ENCODE results near the gene TMEM132E. TPM values are rescaled to one million over a fixed set of nuclear protein-coding genes. Genes with fewer than 3 reads are reported as not detected.

Gene TMEM132E
- total and polyA plus RNA-seq, 2 experiments from 2014 or later: 0.11 TPM; not detected in 1

DNA sequence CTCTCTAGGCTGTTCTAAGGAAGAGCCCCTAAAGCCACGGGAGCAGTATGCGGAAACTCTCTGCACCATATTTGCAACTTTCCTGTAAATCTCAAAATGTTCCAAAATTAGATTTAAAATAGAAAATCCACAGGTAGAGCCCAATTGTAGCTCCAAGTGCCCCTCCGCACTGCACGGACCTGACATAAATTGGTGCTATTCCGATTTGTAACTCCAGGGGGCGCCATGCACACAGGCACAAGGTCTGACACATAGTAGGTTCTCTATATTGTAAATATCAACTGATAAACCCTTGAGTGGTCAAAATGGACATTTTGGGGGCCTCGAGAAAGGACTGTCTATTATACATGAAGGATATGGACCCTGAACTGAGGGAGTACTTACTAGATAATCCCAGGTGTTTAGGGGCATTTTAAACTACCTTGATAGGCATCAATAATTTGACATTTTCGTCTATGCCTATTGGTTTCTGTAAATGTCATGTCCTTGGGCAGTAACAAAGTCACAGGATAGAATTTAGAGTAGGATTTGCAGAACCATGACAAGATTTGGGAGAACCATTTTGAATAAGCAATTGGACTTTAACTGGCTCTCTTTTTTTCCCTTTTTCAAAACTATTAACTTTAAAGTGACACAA is 36.6 kb upstream of the TMEM132E start:
- in situ Hi-C loops (cut with MboI): loop anchor here (25.0 kb wide), 1 partner anchor 569 kb away; the partner anchor contains the start of genes FNDC8 and RAD51D
- Histone ChIP-seq H4K20me1 (ENCODE audit: insufficient read depth) (no peaks in the 10 kb centered on the region), H3K4me2 (ENCODE audit: unreplicated experiment) (no peak overlapping the region), H3K27me3 (replicated peaks; ENCODE audit: insufficient read depth) (peaks cover 15% of the 10 kb centered on the region), H2AFZ (no peak overlapping the region), H3K27ac (no peak overlapping the region), H3K9me3 (ENCODE audit: low read depth) (no peaks in the 10 kb centered on the region), H3K9ac (no peak overlapping the region), H3K79me2 (ENCODE audit: insufficient read depth) (no peaks in the 10 kb centered on the region), H3K36me3 (ENCODE audit: low read depth) (no peaks in the 10 kb centered on the region), H3K4me1 (ENCODE audit: insufficient read depth) (no peaks in the 10 kb centered on the region), H3K4me3 (no peak overlapping the region), H3K9me2 (ENCODE audit: insufficient read depth) (no peaks in the 10 kb centered on the region), H3F3A (ENCODE audit: insufficient read depth) (no peaks in the 10 kb centered on the region)
- WGBS, 2 experiments (ENCODE audit: low coverage in 1 of 2, low lambda C conversion rate in 2 of 2, missing lambda C conversion rate in 2 of 2): 8 to 9% methylated on average over 8 of the region's 8 CpGs
- no peak for TF ChIP-seq EZH2 (IDR thresholded peaks at IDR 0.05; ENCODE audit: insufficient read depth, poor library complexity, severe bottlenecking)
- TF ChIP-seq EZH2phosphoT487 (IDR thresholded peaks at IDR 0.05; ENCODE audit: insufficient read depth, low read depth): no peak
- peak; percentile 23 for DNase-seq

- no peaks in the 10 kb centered on the region for H3K79me2 ChIP-seq (ENCODE audit: insufficient read depth)
- H3K9ac ChIP-seq: no peak overlapping the region
- H2AFZ ChIP-seq: no peak overlapping the region
- no peaks in the 10 kb centered on the region for H3K4me1 ChIP-seq (ENCODE audit: insufficient read depth)
- TF ChIP-seq EZH2phosphoT487 (IDR thresholded peaks at IDR 0.05; ENCODE audit: insufficient read depth, low read depth) (no peak), EZH2 (IDR thresholded peaks at IDR 0.05; ENCODE audit: insufficient read depth, poor library complexity, severe bottlenecking) (no peak)
- H3K4me2 ChIP-seq (ENCODE audit: unreplicated experiment): no peak overlapping the region
- no peaks in the 10 kb centered on the region for H4K20me1 ChIP-seq (ENCODE audit: insufficient read depth)
- no peaks in the 10 kb centered on the region for H3K9me2 ChIP-seq (ENCODE audit: insufficient read depth)
- H3K27me3 ChIP-seq (replicated peaks; ENCODE audit: insufficient read depth): peaks cover 17% of the 10 kb centered on the region
- in situ Hi-C loops (cut with MboI): loop anchor here (25.0 kb wide), 1 partner anchor 565 kb away; the partner anchor contains the start of genes FNDC8 and RAD51D
- H3K4me3 ChIP-seq: no peak overlapping the region
- H3K9me3 ChIP-seq (ENCODE audit: low read depth): no peaks in the 10 kb centered on the region
- no peaks in the 10 kb centered on the region for H3F3A ChIP-seq (ENCODE audit: insufficient read depth)
- H3K36me3 ChIP-seq (ENCODE audit: low read depth): no peaks in the 10 kb centered on the region
- DNase-seq: no peak
- WGBS, 2 experiments (ENCODE audit: low coverage in 1 of 2, low lambda C conversion rate in 2 of 2, missing lambda C conversion rate in 2 of 2): 21 to 27% methylated on average over 3 of the region's 3 CpGs
- H3K27ac ChIP-seq: no peak overlapping the region
These were observed 31.8 kb upstream of the TMEM132E start for GRCh38 chr17:34547453-34548063.

DNA sequence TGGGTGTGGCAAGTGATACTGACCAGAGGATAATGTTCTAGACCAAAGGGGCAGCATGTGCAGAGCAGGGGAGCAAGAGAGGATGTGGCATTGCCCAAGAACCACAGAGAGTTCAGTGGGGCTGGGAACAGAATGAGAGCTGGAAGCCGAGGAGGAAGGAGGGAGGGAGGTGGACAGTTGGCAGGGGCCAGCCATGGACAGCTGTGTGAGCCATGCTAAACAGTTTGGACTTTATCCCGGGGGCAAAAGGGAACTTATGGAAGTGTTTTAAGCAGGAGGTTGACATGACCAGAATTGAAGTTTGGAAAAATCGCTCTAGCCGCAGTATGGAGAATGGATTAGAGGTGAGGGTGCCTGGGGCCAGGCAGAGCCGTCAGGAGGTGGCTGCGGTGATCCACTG is 29.4 kb upstream of the TMEM132E start:
- no peak overlapping the region for H3K4me3 ChIP-seq
- H3K9ac ChIP-seq: no peak overlapping the region
- no peaks in the 10 kb centered on the region for H3K9me2 ChIP-seq (ENCODE audit: insufficient read depth)
- no peaks in the 10 kb centered on the region for H4K20me1 ChIP-seq (ENCODE audit: insufficient read depth)
- no peaks in the 10 kb centered on the region for H3K4me1 ChIP-seq (ENCODE audit: insufficient read depth)
- H3K27me3 ChIP-seq (replicated peaks; ENCODE audit: insufficient read depth): peaks cover 6% of the 10 kb centered on the region
- no peak for TF ChIP-seq EZH2 (IDR thresholded peaks at IDR 0.05; ENCODE audit: insufficient read depth, poor library complexity, severe bottlenecking)
- no peaks in the 10 kb centered on the region for H3F3A ChIP-seq (ENCODE audit: insufficient read depth)
- H3K9me3 ChIP-seq (ENCODE audit: low read depth): no peaks in the 10 kb centered on the region
- H3K4me2 ChIP-seq (ENCODE audit: unreplicated experiment): no peak overlapping the region
- H3K79me2 ChIP-seq (ENCODE audit: insufficient read depth): no peaks in the 10 kb centered on the region
- no peak overlapping the region for H3K27ac ChIP-seq
- in situ Hi-C loops (cut with MboI): loop anchor here (25.0 kb wide), 1 partner anchor 562 kb away; the partner anchor contains the start of genes FNDC8 and RAD51D
- 35 to 45% methylated on average over 6 of the region's 6 CpGs for WGBS, 2 experiments (ENCODE audit: low coverage in 1 of 2, low lambda C conversion rate in 2 of 2, missing lambda C conversion rate in 2 of 2)
- no peak for DNase-seq
- H2AFZ ChIP-seq: no peak overlapping the region
- H3K36me3 ChIP-seq (ENCODE audit: low read depth): no peaks in the 10 kb centered on the region

DNA sequence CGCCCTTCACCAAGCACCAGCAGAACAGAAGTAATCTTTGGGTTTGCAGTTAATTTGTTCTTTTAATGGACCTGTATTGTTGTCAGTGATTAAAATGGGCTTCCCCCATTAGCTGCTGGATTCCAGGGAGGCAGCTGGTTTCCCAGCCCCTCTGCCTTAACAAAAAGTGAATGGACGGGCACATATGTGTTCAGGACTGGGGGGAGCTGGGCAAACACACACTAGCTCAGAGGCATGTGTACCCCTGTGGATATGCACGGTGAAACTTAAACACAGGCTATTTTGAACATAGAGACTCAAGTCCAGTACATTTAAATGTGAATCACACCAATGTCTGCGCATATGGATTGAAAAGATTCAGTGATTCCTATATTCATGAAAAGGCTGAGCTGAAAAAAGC is 25.5 kb upstream of the TMEM132E start:
- H3F3A ChIP-seq (ENCODE audit: insufficient read depth): no peaks in the 10 kb centered on the region
- H3K9me2 ChIP-seq (ENCODE audit: insufficient read depth): no peaks in the 10 kb centered on the region
- H2AFZ ChIP-seq: no peak overlapping the region
- 33 to 41% methylated on average over 4 of the region's 4 CpGs for WGBS, 2 experiments (ENCODE audit: low coverage in 1 of 2, low lambda C conversion rate in 2 of 2, missing lambda C conversion rate in 2 of 2)
- no peaks in the 10 kb centered on the region for H3K4me1 ChIP-seq (ENCODE audit: insufficient read depth)
- no peaks in the 10 kb centered on the region for H4K20me1 ChIP-seq (ENCODE audit: insufficient read depth)
- peaks cover 6% of the 10 kb centered on the region; the same call in 1 of the 2 replicates for H3K27me3 ChIP-seq (replicated peaks; ENCODE audit: insufficient read depth)
- no peak for TF ChIP-seq EZH2 (IDR thresholded peaks at IDR 0.05; ENCODE audit: insufficient read depth, poor library complexity, severe bottlenecking)
- TF ChIP-seq EZH2phosphoT487 (IDR thresholded peaks at IDR 0.05; ENCODE audit: insufficient read depth, low read depth): no peak
- DNase-seq: no peak
- in situ Hi-C loops (cut with MboI): no loop called here
- no peaks in the 10 kb centered on the region for H3K36me3 ChIP-seq (ENCODE audit: low read depth)
- no peaks in the 10 kb centered on the region for H3K9me3 ChIP-seq (ENCODE audit: low read depth)
- H3K27ac ChIP-seq: no peak overlapping the region
- H3K4me2 ChIP-seq (ENCODE audit: unreplicated experiment): no peak overlapping the region
- no peak overlapping the region for H3K4me3 ChIP-seq
- no peak overlapping the region for H3K9ac ChIP-seq
- no peaks in the 10 kb centered on the region for H3K79me2 ChIP-seq (ENCODE audit: insufficient read depth)
